Prostate gland (tissue), 2 donors: ENCODE measurements around the gene E2F6. TPM values are rescaled to one million over a fixed set of nuclear protein-coding genes. Genes with fewer than 3 reads are reported as not detected.

ENCODE experiments used
- DNase-seq: peaks from one replicate; pipeline ENCODE4 v3.0.0-alpha.2; 2019; ENCODE audit warnings: low spot score
- H3K27ac ChIP-seq, 2 donors: fragments of 200-600 bp; sonication (generic); 2 replicates each; pipeline ENCODE4 v1.5.1; 2017 to 2019
- H3K27me3 ChIP-seq: fragments of 200-600 bp; sonication (generic); replicated peaks from 2 replicates; pipeline ENCODE4 v1.5.1; 2019; ENCODE audit not compliant: insufficient read depth
- H3K36me3 ChIP-seq, 2 donors: fragments of 200-600 bp; sonication (generic); 1 replicate in 1 of 2; 2 replicates in 1 of 2; pipeline versions ENCODE4 v1.5.1 to v1.8.1; 2017 to 2019
- H3K4me1 ChIP-seq: fragments of 200-600 bp; sonication (generic); replicated peaks from 2 replicates; pipeline ENCODE4 v1.5.1; 2019
- H3K4me3 ChIP-seq, 2 donors: fragments of 200-600 bp; sonication (generic); 2 replicates each; pipeline ENCODE4 v1.5.1; 2017 to 2019
- H3K9me3 ChIP-seq: fragments of 200-600 bp; sonication (generic); 2 replicates; pipeline ENCODE4 v1.5.1; 2017
- POLR2A ChIP-seq: fragments of 450-650 bp; IDR thresholded peaks from one replicate; pipeline ENCODE4 v1.6.1; 2016; ENCODE audit warnings: antibody characterized with exemption, mild to moderate bottlenecking
- POLR2AphosphoS5 ChIP-seq: sonication (generic); formaldehyde crosslinking; IDR thresholded peaks from one replicate; pipeline ENCODE4 v1.6.1; 2017; ENCODE audit warnings: antibody characterized with exemption
- WGBS: methylation state at CpG from one replicate; pipeline ENCODE4 v1.1.5; 2018; 5-methylcytosine and 5-hydroxymethylcytosine counted together
- intact Hi-C: fragments of 100-400 bp; cut with DNase I; formaldehyde crosslinking; loops from one replicate; pipeline ENCODE4 v1.14.2; 2022
- total RNA-seq, 2 donors: library from RNA; depleted of rRNA; stranded (reverse); fragments of >200 nt; gene quantifications; one replicate each; pipeline ENCODE4 v1.1.0, GENCODE V29; 2016
- TF ChIP-seq, protein P1 (sequence below), 4 experiments: fragments of 200-600 bp in 2 of 4; fragments of 450-650 bp in 2 of 4; sonication (generic) in 2 of 4; IDR thresholded peaks; 1 replicate in 3 of 4; 2 replicates in 1 of 4; pipeline ENCODE4 v1.5.1; 2016 to 2019; ENCODE audit warnings: antibody characterized with exemption in 4 of 4, mild to moderate bottlenecking in 2 of 4, moderate library complexity in 2 of 4

Gene E2F6
- total RNA-seq, 2 donors from 2014 or later: 14.2 to 25.2 TPM

DNA sequence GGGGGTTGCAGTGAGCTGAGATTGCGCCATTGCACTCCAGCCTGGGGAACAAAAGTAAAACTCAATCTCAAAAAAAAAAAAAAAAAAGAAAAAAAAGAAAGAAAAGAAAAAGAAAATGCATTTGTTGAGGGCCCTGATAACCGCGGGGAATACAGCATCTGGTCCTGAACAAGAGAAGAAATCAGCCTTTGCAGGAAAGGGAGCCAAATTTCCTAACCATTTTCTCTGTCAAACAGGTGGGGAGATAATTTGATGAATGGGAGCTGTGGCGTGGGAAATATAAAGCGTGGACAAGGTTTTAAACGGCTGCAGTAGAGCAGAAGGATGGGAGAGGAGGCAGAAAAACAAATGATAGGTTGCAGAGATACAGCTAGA is 864 bp downstream of the E2F6 start:
- H3K27me3 ChIP-seq: no peaks in the 10 kb centered on the region
- intact Hi-C loops: no loop called here

DNA sequence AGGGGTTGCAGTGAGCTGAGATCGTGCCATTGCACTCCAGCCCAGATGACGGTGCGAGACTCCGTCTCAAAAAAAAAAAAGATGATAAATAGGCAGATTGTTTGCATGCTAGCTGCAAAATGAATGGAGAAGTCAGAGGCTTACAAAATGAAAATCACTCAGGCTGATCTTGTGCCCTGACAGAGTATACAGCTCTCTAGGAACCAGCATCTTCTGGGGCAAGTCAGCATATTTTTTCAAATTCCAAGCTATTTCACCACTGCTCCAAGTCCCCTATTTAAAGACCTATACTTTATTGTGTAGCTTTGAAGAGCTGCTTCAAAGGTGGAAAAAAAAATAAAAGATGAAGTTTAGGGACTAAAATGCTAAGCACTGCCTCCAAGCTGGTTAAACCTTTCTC is 6.1 kb downstream of the E2F6 start:
- Histone ChIP-seq H3K4me3 (no peak overlapping the region), H3K27ac (no peak overlapping the region), H3K9me3 (no peaks in the 10 kb centered on the region), H3K4me1 (peaks cover 3% of the 10 kb centered on the region), H3K27me3 (no peaks in the 10 kb centered on the region), H3K36me3 (no peaks in the 10 kb centered on the region)
- 94% methylated on average over 4 of the region's 4 CpGs for WGBS
- intact Hi-C loops: no loop called here
- no peak for DNase-seq
- TF ChIP-seq, protein P1, sequence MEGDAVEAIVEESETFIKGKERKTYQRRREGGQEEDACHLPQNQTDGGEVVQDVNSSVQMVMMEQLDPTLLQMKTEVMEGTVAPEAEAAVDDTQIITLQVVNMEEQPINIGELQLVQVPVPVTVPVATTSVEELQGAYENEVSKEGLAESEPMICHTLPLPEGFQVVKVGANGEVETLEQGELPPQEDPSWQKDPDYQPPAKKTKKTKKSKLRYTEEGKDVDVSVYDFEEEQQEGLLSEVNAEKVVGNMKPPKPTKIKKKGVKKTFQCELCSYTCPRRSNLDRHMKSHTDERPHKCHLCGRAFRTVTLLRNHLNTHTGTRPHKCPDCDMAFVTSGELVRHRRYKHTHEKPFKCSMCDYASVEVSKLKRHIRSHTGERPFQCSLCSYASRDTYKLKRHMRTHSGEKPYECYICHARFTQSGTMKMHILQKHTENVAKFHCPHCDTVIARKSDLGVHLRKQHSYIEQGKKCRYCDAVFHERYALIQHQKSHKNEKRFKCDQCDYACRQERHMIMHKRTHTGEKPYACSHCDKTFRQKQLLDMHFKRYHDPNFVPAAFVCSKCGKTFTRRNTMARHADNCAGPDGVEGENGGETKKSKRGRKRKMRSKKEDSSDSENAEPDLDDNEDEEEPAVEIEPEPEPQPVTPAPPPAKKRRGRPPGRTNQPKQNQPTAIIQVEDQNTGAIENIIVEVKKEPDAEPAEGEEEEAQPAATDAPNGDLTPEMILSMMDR (IDR thresholded peaks at IDR 0.05): no peak
- TF ChIP-seq POLR2AphosphoS5: no peak

More for the DNA sequence above, 864 bp downstream of the E2F6 start:
- Histone ChIP-seq H3K4me3 (peak overlapping the region; percentile 66 to 72), H3K36me3 (no peaks in the 10 kb centered on the region), H3K9me3 (no peaks in the 10 kb centered on the region), H3K4me1 (peaks cover 3% of the 10 kb centered on the region), H3K27ac (peak overlapping the region; percentile 80 to 86)
- TF ChIP-seq POLR2AphosphoS5 (no peak), POLR2A (no peak)
- TF ChIP-seq, protein P1 (IDR thresholded peaks at IDR 0.05): no peak
- no peak for DNase-seq
- 47% methylated on average over 6 of the region's 6 CpGs for WGBS

DNA sequence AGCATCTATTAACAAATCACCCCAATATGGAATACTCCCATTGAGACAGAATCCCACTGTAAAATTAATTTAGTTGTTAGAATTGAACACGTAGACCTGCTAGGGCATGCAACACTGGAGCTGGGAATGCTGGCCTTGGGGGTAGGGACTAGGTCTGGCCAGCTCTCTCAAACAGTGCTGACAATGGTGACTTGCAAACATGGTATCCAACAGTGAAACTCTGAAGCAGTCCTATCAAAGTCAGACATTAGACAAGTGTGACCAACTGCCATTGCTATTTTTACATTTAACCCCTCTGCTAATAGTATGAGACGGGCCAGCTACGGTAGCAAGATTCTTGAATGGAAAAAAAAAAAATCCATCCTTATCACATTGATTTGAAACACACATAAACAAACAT is 7.2 kb downstream of the E2F6 start:
- TF ChIP-seq, protein P1 (IDR thresholded peaks at IDR 0.05): no peak
- TF ChIP-seq POLR2AphosphoS5 (no peak), POLR2A (no peak)
- no peaks in the 10 kb centered on the region for H3K4me1 ChIP-seq
- H3K27me3 ChIP-seq: no peaks in the 10 kb centered on the region
- H3K9me3 ChIP-seq: no peaks in the 10 kb centered on the region
- no peak overlapping the region for H3K27ac ChIP-seq
- 88% methylated on average over 3 of the region's 3 CpGs for WGBS
- no peaks in the 10 kb centered on the region for H3K36me3 ChIP-seq
- intact Hi-C loops: no loop called here
- DNase-seq: no peak
- no peak overlapping the region for H3K4me3 ChIP-seq

DNA sequence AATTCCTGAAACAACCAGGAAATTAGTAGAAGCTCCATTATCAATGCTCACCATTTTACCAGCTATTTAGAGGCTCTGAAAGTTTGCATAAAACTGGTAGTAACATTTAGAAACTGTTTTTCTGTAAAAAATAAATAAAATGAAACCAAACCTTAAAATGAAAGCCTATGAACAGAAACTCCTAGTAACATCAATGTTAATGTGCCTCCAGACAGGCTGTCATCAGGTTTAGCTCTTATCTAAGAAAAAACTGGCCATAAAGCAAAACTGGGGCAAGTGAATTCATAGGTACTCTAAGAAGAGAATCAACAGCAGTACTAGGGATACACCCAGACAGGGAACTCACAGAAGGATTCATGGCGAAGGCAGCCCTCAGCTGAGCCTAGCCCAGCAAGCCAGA is 8.0 kb downstream of the E2F6 start:
- H3K9me3 ChIP-seq: no peaks in the 10 kb centered on the region
- H3K4me1 ChIP-seq: no peaks in the 10 kb centered on the region
- no peak overlapping the region for H3K27ac ChIP-seq
- TF ChIP-seq, protein P1 (IDR thresholded peaks at IDR 0.05): no peak
- no peak for TF ChIP-seq POLR2AphosphoS5
- TF ChIP-seq POLR2A: no peak
- intact Hi-C loops: no loop called here
- H3K36me3 ChIP-seq: no peaks in the 10 kb centered on the region
- DNase-seq: no peak
- 86% methylated on average over 1 of the region's 1 CpG for WGBS
- no peak overlapping the region for H3K4me3 ChIP-seq
- no peaks in the 10 kb centered on the region for H3K27me3 ChIP-seq

DNA sequence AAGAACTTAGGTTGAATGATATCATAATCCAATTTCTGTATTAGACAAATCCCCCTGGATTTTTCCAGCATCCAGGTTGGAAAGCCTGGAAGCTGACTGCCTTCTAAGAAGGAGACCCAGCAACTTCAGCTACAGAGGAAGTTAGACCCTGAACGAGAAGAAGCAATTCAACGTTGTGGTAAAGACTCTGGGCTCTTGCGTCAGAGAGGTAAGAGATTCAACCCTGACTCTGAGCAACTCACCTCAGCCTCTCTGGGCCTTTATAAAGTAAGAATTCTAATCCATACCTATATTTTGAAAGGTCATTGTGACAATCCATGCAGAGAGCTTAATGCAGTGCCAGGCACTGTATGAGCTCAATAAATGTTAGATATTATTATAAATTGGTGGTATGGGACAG is 9.7 kb downstream of the E2F6 start:
- no peaks in the 10 kb centered on the region for H3K9me3 ChIP-seq
- no peaks in the 10 kb centered on the region for H3K27me3 ChIP-seq
- no peak overlapping the region for H3K4me3 ChIP-seq
- intact Hi-C loops: no loop called here
- H3K27ac ChIP-seq: no peak overlapping the region
- WGBS: 73% methylated on average over 3 of the region's 3 CpGs
- TF ChIP-seq POLR2AphosphoS5: no peak
- TF ChIP-seq, protein P1 (IDR thresholded peaks at IDR 0.05): no peak
- TF ChIP-seq POLR2A: no peak
- no peak for DNase-seq
- no peaks in the 10 kb centered on the region for H3K4me1 ChIP-seq
- H3K36me3 ChIP-seq: no peaks in the 10 kb centered on the region
